ENCODE results near the gene TBC1D10A.

The TBC1D10A gene

DNA sequence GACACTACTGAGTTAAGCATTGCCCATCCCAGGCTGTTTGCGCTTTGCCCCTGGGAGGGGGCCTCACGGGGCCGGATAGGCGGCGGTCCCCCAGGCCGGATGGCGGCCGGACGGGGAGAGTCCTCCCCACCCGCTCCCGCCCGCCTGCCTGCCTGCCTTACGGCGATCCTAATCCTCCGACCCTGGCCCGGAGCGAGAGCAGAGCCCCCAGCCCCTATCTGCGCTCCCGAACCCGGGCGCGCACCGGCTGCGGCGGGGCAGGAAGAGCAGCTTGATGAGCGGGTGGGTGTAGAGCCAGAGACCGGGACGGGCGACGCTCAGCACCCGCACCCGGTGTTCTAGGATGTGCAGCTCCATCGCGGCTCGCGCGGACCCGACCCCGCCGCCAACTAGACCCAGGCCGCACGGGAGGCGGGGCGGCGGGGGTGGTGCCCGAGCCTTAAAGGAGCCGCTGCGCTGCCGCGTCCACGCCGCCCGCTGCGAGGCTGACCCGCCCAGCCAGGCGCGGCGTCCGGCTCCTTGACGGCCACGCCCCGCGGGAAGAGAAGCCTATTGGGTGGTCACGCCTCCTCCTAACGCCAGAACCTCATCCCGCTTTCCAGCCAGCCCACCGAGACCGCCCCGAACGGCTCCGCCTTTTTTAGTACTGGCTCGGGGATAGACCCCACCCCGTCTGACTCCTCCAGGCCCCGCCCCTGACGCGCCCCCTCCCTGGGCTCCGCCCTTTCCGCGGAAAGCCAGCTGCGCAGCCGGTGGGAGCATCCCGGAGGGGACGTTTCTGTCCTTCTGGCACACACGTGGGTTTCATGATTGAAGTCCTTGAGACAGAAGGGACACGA is 37.4 kb downstream of the TBC1D10A start, which contains the start of gene CASTOR1:
TSS of gene CASTOR1 (minus strand) at position 365 of the 839 bp plus-strand sequence. CDS start at position 357, 8 bp downstream.
- peaks cover 0 to 43% of the 10 kb centered on the region in 2 experiments; a peak in 1 of 3 replicates for H3K36me3 ChIP-seq (ENCODE audit: control insufficient read depth in 2 of 2, insufficient read depth in 1 of 2, low read length in 2 of 2)
- H3K27ac ChIP-seq (ENCODE audit: extremely low read depth, low read depth, low read length) = no peak within 1 kb of the TSS
- ChIA-PET POLR2A (interaction anchor here (0.6 to 4.2 kb wide), 8 partner anchors 11 to 122 kb away, joined by 3 to 34 read pairs (median 5); partner anchors contain the start of genes CCDC157, SEC14L2, SF3A1 and TBC1D10A), CTCF (interaction anchor here (0.8 to 3.8 kb wide), 19 partner anchors 12 to 355 kb away, joined by 3 to 80 read pairs (median 15); partner anchors contain the start of genes CCDC157, RNF215, SEC14L2 and SF3A1)
- H3K4me3 ChIP-seq (ENCODE audit: low read depth, low read length) = peak within 1 kb of the TSS; percentile 60
- H3K9me3 ChIP-seq (ENCODE audit: control insufficient read depth, insufficient read depth, low read depth, low read length) = no peaks in the 10 kb centered on the region
- no peaks in the 10 kb centered on the region; the same call in 1 of the 2 replicates for H3K4me1 ChIP-seq (ENCODE audit: control insufficient read depth, insufficient read depth, low read length)
- no peak for TF ChIP-seq ZNF830 (tag by site-specific recombination; IDR thresholded peaks at IDR 0.05; ENCODE audit: low read depth)
- peak; percentile 85 for TF ChIP-seq GLIS2 (tag by site-specific recombination; IDR thresholded peaks at IDR 0.05)
- peak; percentile 96 for TF ChIP-seq SP2 (tag by site-specific recombination; IDR thresholded peaks at IDR 0.05)
- peak; percentile 92 for TF ChIP-seq SP3 (tag by site-specific recombination; IDR thresholded peaks at IDR 0.05)
- peak; percentile 85 for TF ChIP-seq KLF1 (tag by site-specific recombination; IDR thresholded peaks at IDR 0.05)
- peak; percentile 86 for TF ChIP-seq ZNF335 (tag by site-specific recombination; conservative IDR thresholded peaks at IDR 0.05)
- TF ChIP-seq ZNF366 (tag by site-specific recombination; conservative IDR thresholded peaks at IDR 0.05) = peak; percentile 37
- TF ChIP-seq ZNF600 (tag by site-specific recombination; IDR thresholded peaks at IDR 0.05) = peak; percentile 56
- TF ChIP-seq, protein P1, sequence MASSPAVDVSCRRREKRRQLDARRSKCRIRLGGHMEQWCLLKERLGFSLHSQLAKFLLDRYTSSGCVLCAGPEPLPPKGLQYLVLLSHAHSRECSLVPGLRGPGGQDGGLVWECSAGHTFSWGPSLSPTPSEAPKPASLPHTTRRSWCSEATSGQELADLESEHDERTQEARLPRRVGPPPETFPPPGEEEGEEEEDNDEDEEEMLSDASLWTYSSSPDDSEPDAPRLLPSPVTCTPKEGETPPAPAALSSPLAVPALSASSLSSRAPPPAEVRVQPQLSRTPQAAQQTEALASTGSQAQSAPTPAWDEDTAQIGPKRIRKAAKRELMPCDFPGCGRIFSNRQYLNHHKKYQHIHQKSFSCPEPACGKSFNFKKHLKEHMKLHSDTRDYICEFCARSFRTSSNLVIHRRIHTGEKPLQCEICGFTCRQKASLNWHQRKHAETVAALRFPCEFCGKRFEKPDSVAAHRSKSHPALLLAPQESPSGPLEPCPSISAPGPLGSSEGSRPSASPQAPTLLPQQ (tag by site-specific recombination; IDR thresholded peaks at IDR 0.05) = peak; percentile 74
- TF ChIP-seq, protein P2, sequence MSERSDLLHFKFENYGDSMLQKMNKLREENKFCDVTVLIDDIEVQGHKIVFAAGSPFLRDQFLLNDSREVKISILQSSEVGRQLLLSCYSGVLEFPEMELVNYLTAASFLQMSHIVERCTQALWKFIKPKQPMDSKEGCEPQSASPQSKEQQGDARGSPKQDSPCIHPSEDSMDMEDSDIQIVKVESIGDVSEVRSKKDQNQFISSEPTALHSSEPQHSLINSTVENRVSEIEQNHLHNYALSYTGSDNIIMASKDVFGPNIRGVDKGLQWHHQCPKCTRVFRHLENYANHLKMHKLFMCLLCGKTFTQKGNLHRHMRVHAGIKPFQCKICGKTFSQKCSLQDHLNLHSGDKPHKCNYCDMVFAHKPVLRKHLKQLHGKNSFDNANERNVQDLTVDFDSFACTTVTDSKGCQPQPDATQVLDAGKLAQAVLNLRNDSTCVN (tag by site-specific recombination; optimal IDR thresholded peaks at IDR 0.05) = peak; percentile 83
- TF ChIP-seq KLF10 (tag by site-specific recombination; IDR thresholded peaks at IDR 0.05) = peak; percentile 99
- TF ChIP-seq GLIS1 (tag by site-specific recombination; IDR thresholded peaks at IDR 0.05) = peak; percentile 63
- TF ChIP-seq ZNF423 (tag by site-specific recombination; IDR thresholded peaks at IDR 0.05) = no peak
- 0 out of 2 replicates have a peak, but pooled peaks have one; percentile 33 for TF ChIP-seq ZIC2 (tag by site-specific recombination; IDR thresholded peaks at IDR 0.05)
- TF ChIP-seq, protein P3, sequence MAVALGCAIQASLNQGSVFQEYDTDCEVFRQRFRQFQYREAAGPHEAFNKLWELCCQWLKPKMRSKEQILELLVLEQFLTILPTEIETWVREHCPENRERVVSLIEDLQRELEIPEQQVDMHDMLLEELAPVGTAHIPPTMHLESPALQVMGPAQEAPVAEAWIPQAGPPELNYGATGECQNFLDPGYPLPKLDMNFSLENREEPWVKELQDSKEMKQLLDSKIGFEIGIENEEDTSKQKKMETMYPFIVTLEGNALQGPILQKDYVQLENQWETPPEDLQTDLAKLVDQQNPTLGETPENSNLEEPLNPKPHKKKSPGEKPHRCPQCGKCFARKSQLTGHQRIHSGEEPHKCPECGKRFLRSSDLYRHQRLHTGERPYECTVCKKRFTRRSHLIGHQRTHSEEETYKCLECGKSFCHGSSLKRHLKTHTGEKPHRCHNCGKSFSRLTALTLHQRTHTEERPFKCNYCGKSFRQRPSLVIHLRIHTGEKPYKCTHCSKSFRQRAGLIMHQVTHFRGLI (tag by site-specific recombination; IDR thresholded peaks at IDR 0.05) = peak; percentile 89
- TF ChIP-seq ZBTB7A (tag by site-specific recombination; IDR thresholded peaks at IDR 0.05; ENCODE audit: low read depth) = 0 out of 2 replicates have a peak, but pooled peaks have one; percentile 57
- TF ChIP-seq, protein P4, sequence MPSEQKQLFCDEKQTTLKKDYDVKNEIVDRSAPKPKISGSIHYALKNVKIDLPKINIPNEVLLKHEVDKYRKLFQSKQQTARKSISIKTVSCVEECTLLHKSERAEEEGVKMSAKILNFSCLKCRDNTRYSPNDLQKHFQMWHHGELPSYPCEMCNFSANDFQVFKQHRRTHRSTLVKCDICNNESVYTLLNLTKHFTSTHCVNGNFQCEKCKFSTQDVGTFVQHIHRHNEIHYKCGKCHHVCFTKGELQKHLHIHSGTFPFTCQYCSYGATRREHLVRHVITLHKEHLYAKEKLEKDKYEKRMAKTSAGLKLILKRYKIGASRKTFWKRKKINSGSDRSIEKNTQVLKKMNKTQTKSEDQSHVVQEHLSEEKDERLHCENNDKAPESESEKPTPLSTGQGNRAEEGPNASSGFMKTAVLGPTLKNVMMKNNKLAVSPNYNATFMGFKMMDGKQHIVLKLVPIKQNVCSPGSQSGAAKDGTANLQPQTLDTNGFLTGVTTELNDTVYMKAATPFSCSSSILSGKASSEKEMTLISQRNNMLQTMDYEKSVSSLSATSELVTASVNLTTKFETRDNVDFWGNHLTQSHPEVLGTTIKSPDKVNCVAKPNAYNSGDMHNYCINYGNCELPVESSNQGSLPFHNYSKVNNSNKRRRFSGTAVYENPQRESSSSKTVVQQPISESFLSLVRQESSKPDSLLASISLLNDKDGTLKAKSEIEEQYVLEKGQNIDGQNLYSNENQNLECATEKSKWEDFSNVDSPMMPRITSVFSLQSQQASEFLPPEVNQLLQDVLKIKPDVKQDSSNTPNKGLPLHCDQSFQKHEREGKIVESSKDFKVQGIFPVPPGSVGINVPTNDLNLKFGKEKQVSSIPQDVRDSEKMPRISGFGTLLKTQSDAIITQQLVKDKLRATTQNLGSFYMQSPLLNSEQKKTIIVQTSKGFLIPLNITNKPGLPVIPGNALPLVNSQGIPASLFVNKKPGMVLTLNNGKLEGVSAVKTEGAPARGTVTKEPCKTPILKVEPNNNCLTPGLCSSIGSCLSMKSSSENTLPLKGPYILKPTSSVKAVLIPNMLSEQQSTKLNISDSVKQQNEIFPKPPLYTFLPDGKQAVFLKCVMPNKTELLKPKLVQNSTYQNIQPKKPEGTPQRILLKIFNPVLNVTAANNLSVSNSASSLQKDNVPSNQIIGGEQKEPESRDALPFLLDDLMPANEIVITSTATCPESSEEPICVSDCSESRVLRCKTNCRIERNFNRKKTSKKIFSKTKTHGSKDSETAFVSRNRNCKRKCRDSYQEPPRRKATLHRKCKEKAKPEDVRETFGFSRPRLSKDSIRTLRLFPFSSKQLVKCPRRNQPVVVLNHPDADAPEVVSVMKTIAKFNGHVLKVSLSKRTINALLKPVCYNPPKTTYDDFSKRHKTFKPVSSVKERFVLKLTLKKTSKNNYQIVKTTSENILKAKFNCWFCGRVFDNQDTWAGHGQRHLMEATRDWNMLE (tag by site-specific recombination; conservative IDR thresholded peaks at IDR 0.05; ENCODE audit: low read depth) = no peak
- TF ChIP-seq, protein P5, sequence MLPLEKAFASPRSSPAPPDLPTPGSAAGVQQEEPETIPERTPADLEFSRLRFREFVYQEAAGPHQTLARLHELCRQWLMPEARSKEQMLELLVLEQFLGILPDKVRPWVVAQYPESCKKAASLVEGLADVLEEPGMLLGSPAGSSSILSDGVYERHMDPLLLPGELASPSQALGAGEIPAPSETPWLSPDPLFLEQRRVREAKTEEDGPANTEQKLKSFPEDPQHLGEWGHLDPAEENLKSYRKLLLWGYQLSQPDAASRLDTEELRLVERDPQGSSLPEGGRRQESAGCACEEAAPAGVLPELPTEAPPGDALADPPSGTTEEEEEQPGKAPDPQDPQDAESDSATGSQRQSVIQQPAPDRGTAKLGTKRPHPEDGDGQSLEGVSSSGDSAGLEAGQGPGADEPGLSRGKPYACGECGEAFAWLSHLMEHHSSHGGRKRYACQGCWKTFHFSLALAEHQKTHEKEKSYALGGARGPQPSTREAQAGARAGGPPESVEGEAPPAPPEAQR (tag by site-specific recombination; IDR thresholded peaks at IDR 0.05) = no peak
- TF ChIP-seq, protein P6, sequence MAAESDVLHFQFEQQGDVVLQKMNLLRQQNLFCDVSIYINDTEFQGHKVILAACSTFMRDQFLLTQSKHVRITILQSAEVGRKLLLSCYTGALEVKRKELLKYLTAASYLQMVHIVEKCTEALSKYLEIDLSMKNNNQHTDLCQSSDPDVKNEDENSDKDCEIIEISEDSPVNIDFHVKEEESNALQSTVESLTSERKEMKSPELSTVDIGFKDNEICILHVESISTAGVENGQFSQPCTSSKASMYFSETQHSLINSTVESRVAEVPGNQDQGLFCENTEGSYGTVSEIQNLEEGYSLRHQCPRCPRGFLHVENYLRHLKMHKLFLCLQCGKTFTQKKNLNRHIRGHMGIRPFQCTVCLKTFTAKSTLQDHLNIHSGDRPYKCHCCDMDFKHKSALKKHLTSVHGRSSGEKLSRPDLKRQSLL (tag by site-specific recombination; IDR thresholded peaks at IDR 0.05) = peak; percentile 81
- TF ChIP-seq ZNF76 (tag by site-specific recombination; IDR thresholded peaks at IDR 0.05; ENCODE audit: borderline replicate concordance, low read depth) = 0 out of 2 replicates have a peak, but pooled peaks have one; percentile 18
- TF ChIP-seq, protein P7, sequence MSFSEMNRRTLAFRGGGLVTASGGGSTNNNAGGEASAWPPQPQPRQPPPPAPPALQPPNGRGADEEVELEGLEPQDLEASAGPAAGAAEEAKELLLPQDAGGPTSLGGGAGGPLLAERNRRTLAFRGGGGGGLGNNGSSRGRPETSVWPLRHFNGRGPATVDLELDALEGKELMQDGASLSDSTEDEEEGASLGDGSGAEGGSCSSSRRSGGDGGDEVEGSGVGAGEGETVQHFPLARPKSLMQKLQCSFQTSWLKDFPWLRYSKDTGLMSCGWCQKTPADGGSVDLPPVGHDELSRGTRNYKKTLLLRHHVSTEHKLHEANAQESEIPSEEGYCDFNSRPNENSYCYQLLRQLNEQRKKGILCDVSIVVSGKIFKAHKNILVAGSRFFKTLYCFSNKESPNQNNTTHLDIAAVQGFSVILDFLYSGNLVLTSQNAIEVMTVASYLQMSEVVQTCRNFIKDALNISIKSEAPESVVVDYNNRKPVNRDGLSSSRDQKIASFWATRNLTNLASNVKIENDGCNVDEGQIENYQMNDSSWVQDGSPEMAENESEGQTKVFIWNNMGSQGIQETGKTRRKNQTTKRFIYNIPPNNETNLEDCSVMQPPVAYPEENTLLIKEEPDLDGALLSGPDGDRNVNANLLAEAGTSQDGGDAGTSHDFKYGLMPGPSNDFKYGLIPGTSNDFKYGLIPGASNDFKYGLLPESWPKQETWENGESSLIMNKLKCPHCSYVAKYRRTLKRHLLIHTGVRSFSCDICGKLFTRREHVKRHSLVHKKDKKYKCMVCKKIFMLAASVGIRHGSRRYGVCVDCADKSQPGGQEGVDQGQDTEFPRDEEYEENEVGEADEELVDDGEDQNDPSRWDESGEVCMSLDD (tag by site-specific recombination; IDR thresholded peaks at IDR 0.05) = peak; percentile 47; the same call in 1 of the 2 replicates
